ENCODE data around the gene ACSS3. TPM values are rescaled to one million over a fixed set of nuclear protein-coding genes. Genes with fewer than 3 reads are reported as not detected.

Gene ACSS3
- total RNA-seq, 1 experiment from 2014 or later = 19.3 TPM

GRCh38 chr12:81094718-81095360 is 17.0 kb downstream of the ACSS3 start:
- H3K9ac ChIP-seq (ENCODE audit: extremely low read depth, insufficient read length, low read length) = no peak overlapping the region
- no peak for DNase-seq

More at GRCh38 chr12:81094718-81095360, 17.0 kb downstream of the ACSS3 start:
- H3K56ac ChIP-seq (ENCODE audit: insufficient read length, low read depth, low read length) = no peak overlapping the region
- TF ChIP-seq CTCF (conservative IDR thresholded peaks at IDR 0.05) = no peak
- H3K9me3 Mint-ChIP-seq = no peaks in the 10 kb centered on the region
- H3K27ac Mint-ChIP-seq = no peak overlapping the region
- H2BK20ac ChIP-seq (ENCODE audit: low read depth, low read length, poor library complexity, severe bottlenecking) = no peak overlapping the region
- H3K23ac ChIP-seq (ENCODE audit: insufficient read length, low read depth, low read length) = no peak overlapping the region
- H3K4ac ChIP-seq (ENCODE audit: low read depth, low read length) = no peak overlapping the region
- no peak overlapping the region for H4K8ac ChIP-seq (replicated peaks; ENCODE audit: insufficient read length, low read depth, low read length)
- no peaks in the 10 kb centered on the region for H3K27me3 ChIP-seq (ENCODE audit: insufficient read depth, low read length)
- peaks cover 9 to 11% of the 10 kb centered on the region in 2 experiments for H3K4me1 Mint-ChIP-seq
- H3K23me2 ChIP-seq (ENCODE audit: insufficient read length, low read depth, low read length, poor library complexity, severe bottlenecking) = no peaks in the 10 kb centered on the region
- no peaks in the 10 kb centered on the region for H3K27me3 Mint-ChIP-seq (ENCODE audit: low read depth)
- H3K14ac ChIP-seq (ENCODE audit: insufficient read depth, low read length) = no peak overlapping the region
- no peaks in the 10 kb centered on the region for H3K79me1 ChIP-seq (ENCODE audit: insufficient read depth, low read depth, low read length, poor library complexity, severe bottlenecking)
- H4K20me1 ChIP-seq (ENCODE audit: control insufficient read depth, insufficient read depth, insufficient read length) = no peaks in the 10 kb centered on the region
- no peak overlapping the region for H2BK120ac ChIP-seq (ENCODE audit: low read depth, low read length, poor library complexity, severe bottlenecking)
- no peaks in the 10 kb centered on the region for H3K36me3 Mint-ChIP-seq (ENCODE audit: insufficient read depth in 1 of 3, low read depth in 3 of 3)
- H4K91ac ChIP-seq (ENCODE audit: insufficient read length, low read depth, low read length) = no peak overlapping the region
- H3K4me2 ChIP-seq (ENCODE audit: insufficient read depth, insufficient read length, low read length) = no peak overlapping the region
- no CpG with 5 or more reads among the region's 1 CpG for WGBS (ENCODE audit: extremely low coverage, insufficient read length, low lambda C conversion rate)
- no peak overlapping the region for H2BK15ac ChIP-seq (ENCODE audit: low read depth, low read length)
- no peaks in the 10 kb centered on the region; the same call in 1 of the 2 replicates for H3K4me1 ChIP-seq (ENCODE audit: insufficient read depth, low read length)
- no peak overlapping the region for H3K18ac ChIP-seq (ENCODE audit: insufficient read length, low read depth, low read length)
- no peak overlapping the region for H3K4me3 Mint-ChIP-seq
- no peak overlapping the region for H4K5ac ChIP-seq (ENCODE audit: insufficient read length, low read depth, low read length)
- no peaks in the 10 kb centered on the region for H3K9me3 ChIP-seq (ENCODE audit: control insufficient read depth, low read depth, low read length)
- no peak overlapping the region for H2AK5ac ChIP-seq (ENCODE audit: insufficient read length, low read length)
- H2BK12ac ChIP-seq (ENCODE audit: insufficient read length, low read depth, low read length) = no peak overlapping the region
- no peak overlapping the region for H3T11ph ChIP-seq (ENCODE audit: low read length)
- H3K27ac ChIP-seq (ENCODE audit: insufficient read length, low read depth, low read length) = no peak overlapping the region
- no peaks in the 10 kb centered on the region for H3K79me2 ChIP-seq (ENCODE audit: insufficient read depth, low read length)
- H2AFZ ChIP-seq (ENCODE audit: low read length) = no peak overlapping the region
- no peak overlapping the region for H2BK5ac ChIP-seq (ENCODE audit: insufficient read length, low read length)

Measured in H9 (cell line).